HEK293 (cell line): Measurements from ENCODE around the gene SCAND1.

Experiments used
- CTCF ChIA-PET: fragments of 350-600 bp; formaldehyde crosslinking; extraction: SDS; loops from one replicate; lab custom pipeline; 2021; ENCODE audit warnings: antibody characterized with exemption; lab: Yijun Ruan, JAX
- POLR2A ChIA-PET: fragments of 300-600 bp; formaldehyde crosslinking; extraction: SDS; loops from one replicate; lab custom pipeline; 2020; ENCODE audit warnings: antibody characterized with exemption, inconsistent platforms; lab: Yijun Ruan, JAX
- H3K27ac ChIP-seq: fragments of 200-500 bp; sonication (Bioruptor generic); 2 replicates; pipeline ENCODE4 v1.5.1; 2014; ENCODE audit warnings: low read depth, low read length, control low read depth, inconsistent platforms; ENCODE audit errors: extremely low read depth
- H3K36me3 ChIP-seq, 2 experiments: fragments of 200-500 bp in 1 of 2; sonication (Bioruptor generic) in 1 of 2; 1 replicate in 1 of 2; 2 replicates in 1 of 2; pipeline ENCODE4 v1.5.1; 2014 to 2017; ENCODE audit warnings: inconsistent platforms in 2 of 2, low read length in 2 of 2; ENCODE audit not compliant: control insufficient read depth in 2 of 2, insufficient read depth in 1 of 2
- H3K4me1 ChIP-seq: fragments of 200-500 bp; sonication (Bioruptor generic); 2 replicates; pipeline ENCODE4 v1.5.1; 2014; ENCODE audit warnings: mild to moderate bottlenecking, low read length, inconsistent platforms; ENCODE audit not compliant: control insufficient read depth, insufficient read depth
- H3K4me3 ChIP-seq: 2 replicates; pipeline ENCODE4 v1.5.1; 2011; ENCODE audit warnings: low read depth, mild to moderate bottlenecking, control low read depth, low read length, moderate library complexity
- H3K9me3 ChIP-seq: fragments of 200-500 bp; sonication (Bioruptor generic); 2 replicates; pipeline ENCODE4 v1.5.1; 2014; ENCODE audit warnings: low read depth, low read length, inconsistent platforms; ENCODE audit not compliant: control insufficient read depth, insufficient read depth
- BCL11A ChIP-seq: fragments of 450-650 bp; formaldehyde crosslinking; IDR thresholded peaks from 2 replicates; pipeline ENCODE4 v1.5.1; 2016; ENCODE audit warnings: low read depth, missing biosample characterization, missing genetic modification characterization
- GLIS2 ChIP-seq: fragments of 450-650 bp; formaldehyde crosslinking; IDR thresholded peaks from 2 replicates; pipeline ENCODE4 v1.5.1; 2016; ENCODE audit warnings: missing biosample characterization, missing genetic modification characterization
- ZFP37 ChIP-seq: fragments of 450-650 bp; formaldehyde crosslinking; IDR thresholded peaks from 2 replicates; pipeline ENCODE4 v1.5.1; 2016; ENCODE audit warnings: missing biosample characterization, missing genetic modification characterization
- ZNF148 ChIP-seq: fragments of 450-650 bp; formaldehyde crosslinking; IDR thresholded peaks from 2 replicates; pipeline ENCODE4 v1.5.0; 2017; ENCODE audit warnings: missing biosample characterization, missing genetic modification characterization, borderline replicate concordance
- ZNF16 ChIP-seq: fragments of 450-650 bp; formaldehyde crosslinking; IDR thresholded peaks from 2 replicates; pipeline ENCODE4 v1.5.1; 2016; ENCODE audit warnings: low read depth, missing biosample characterization, missing genetic modification characterization
- ZNF2 ChIP-seq: fragments of 450-650 bp; formaldehyde crosslinking; IDR thresholded peaks from 2 replicates; pipeline ENCODE4 v1.5.1; 2016; ENCODE audit warnings: missing biosample characterization, missing genetic modification characterization
- ZNF311 ChIP-seq: fragments of 450-650 bp; formaldehyde crosslinking; IDR thresholded peaks from 2 replicates; pipeline ENCODE4 v1.5.1; 2017; ENCODE audit warnings: missing biosample characterization, missing genetic modification characterization, borderline replicate concordance
- ZNF423 ChIP-seq: fragments of 450-650 bp; formaldehyde crosslinking; IDR thresholded peaks from 2 replicates; pipeline ENCODE4 v1.5.1; 2016; ENCODE audit warnings: missing biosample characterization, missing genetic modification characterization
- ZNF521 ChIP-seq: fragments of 450-650 bp; formaldehyde crosslinking; IDR thresholded peaks from 2 replicates; pipeline ENCODE4 v1.5.1; 2017; ENCODE audit warnings: missing biosample characterization, mild to moderate bottlenecking, missing genetic modification characterization
- ZNF530 ChIP-seq: fragments of 450-650 bp; formaldehyde crosslinking; IDR thresholded peaks from 2 replicates; pipeline ENCODE4 v1.5.1; 2016; ENCODE audit warnings: low read depth, missing biosample characterization, missing genetic modification characterization
- ZNF692 ChIP-seq: fragments of 450-650 bp; formaldehyde crosslinking; IDR thresholded peaks from 2 replicates; pipeline ENCODE4 v1.5.1; 2016; ENCODE audit warnings: missing biosample characterization, missing genetic modification characterization
- ZNF76 ChIP-seq: fragments of 450-650 bp; formaldehyde crosslinking; IDR thresholded peaks from 2 replicates; pipeline ENCODE4; 2016; ENCODE audit warnings: low read depth, missing biosample characterization, missing genetic modification characterization, borderline replicate concordance

Gene SCAND1

GRCh38 chr20:35984382-35984781 lies 30.1 kb upstream of the SCAND1 start:
- no peaks in the 10 kb centered on the region for H3K9me3 ChIP-seq
- POLR2A ChIA-PET, result no interaction called here
- H3K36me3 ChIP-seq, result no peaks in the 10 kb centered on the region
- no peak overlapping the region for H3K4me3 ChIP-seq
- H3K27ac ChIP-seq, result no peak overlapping the region
- TF ChIP-seq ZNF76 (tag by site-specific recombination), result no peak
- no peak for TF ChIP-seq ZNF16
- no peak for TF ChIP-seq ZNF521 (tag by site-specific recombination)
- CTCF ChIA-PET, result interaction anchor here (1.4 to 10.0 kb wide), 2 partner anchors 8 to 215 kb away, joined by 3 to 97 read pairs; no protein-coding TSS in a partner anchor
- H3K4me1 ChIP-seq, result no peaks in the 10 kb centered on the region

GRCh38 chr20:35981969-35982368 lies 27.7 kb upstream of the SCAND1 start:
- Histone ChIP-seq H3K36me3 (no peaks in the 10 kb centered on the region), H3K4me3 (no peak overlapping the region), H3K27ac (no peak overlapping the region), H3K4me1 (no peaks in the 10 kb centered on the region), H3K9me3 (no peaks in the 10 kb centered on the region)
- POLR2A ChIA-PET, result no interaction called here
- CTCF ChIA-PET, result interaction anchor here (0.6 to 10.0 kb wide), 3 partner anchors 10 to 670 kb away, joined by 4 to 97 read pairs (median 15); partner anchors contain the start of gene SCAND1
- no peak for TF ChIP-seq GLIS2 (tag by site-specific recombination)

- H3K4me1 ChIP-seq, result no peaks in the 10 kb centered on the region
- H3K9me3 ChIP-seq, result no peaks in the 10 kb centered on the region
- no peak overlapping the region for H3K27ac ChIP-seq
- no peak overlapping the region for H3K4me3 ChIP-seq
- TF ChIP-seq ZNF311 (tag by site-specific recombination), result no peak
- TF ChIP-seq ZNF2, result no peak
- TF ChIP-seq ZNF530 (tag by site-specific recombination), result no peak
- no peak for TF ChIP-seq ZFP37
- no peak for TF ChIP-seq BCL11A (tag by site-specific recombination)
- no peak for TF ChIP-seq ZNF148 (tag by site-specific recombination)
- TF ChIP-seq ZNF423, result no peak
- no peak for TF ChIP-seq ZNF692 (tag by site-specific recombination)
- ChIA-PET POLR2A (interaction anchor here (0.8 kb wide), 1 partner anchor 25 kb away, joined by 3 read pairs; the partner anchor contains the start of gene SCAND1), CTCF (interaction anchor here (0.5 to 10.0 kb wide), 5 partner anchors 13 to 481 kb away, joined by 3 to 97 read pairs (median 7); partner anchors contain the start of gene SCAND1)
- H3K36me3 ChIP-seq, result no peaks in the 10 kb centered on the region
Measured at GRCh38 chr20:35979544-35979943, 25.2 kb upstream of the SCAND1 start.

- no peaks in the 10 kb centered on the region for H3K36me3 ChIP-seq
- ChIA-PET CTCF (interaction anchor here (0.7 to 10.0 kb wide), 2 partner anchors 14 to 547 kb away, joined by 3 to 97 read pairs; no protein-coding TSS in a partner anchor), POLR2A (no interaction called here)
- TF ChIP-seq ZFP37, result no peak
- no peak overlapping the region for H3K4me3 ChIP-seq
- H3K27ac ChIP-seq, result no peak overlapping the region
- H3K9me3 ChIP-seq, result no peaks in the 10 kb centered on the region
- H3K4me1 ChIP-seq, result no peaks in the 10 kb centered on the region
Measured at GRCh38 chr20:35978041-35978513, 23.8 kb upstream of the SCAND1 start.
